GM19372 (cell line): Measurements from ENCODE around the gene LHX6.

Source experiments
- ATAC-seq: cut with Tn5 transposase; IDR thresholded peaks from one replicate; pipeline ENCODE4 v1.9.1; 2021; ENCODE audit warnings: mild to moderate bottlenecking, low read depth, moderate library complexity; ENCODE audit not compliant: unreplicated experiment

Gene LHX6

DNA sequence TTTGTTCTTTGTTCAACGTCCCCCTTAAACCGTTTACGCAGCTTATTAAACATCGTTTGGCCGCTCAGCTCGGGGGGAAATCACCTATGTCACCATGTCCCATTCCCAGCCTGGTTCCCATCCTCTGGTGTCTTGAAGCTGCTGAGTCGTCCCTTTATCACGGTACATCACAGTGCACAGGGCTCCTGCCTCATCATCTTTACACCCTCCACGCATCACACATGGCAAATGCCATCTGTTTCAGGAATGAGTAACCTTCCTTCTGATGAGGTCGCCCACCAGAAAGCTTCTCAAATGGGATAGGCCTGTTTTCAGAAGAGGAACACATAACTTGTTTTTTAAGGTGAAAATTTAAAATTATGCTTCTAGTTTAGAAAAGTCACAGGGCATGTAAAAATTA is 7.9 kb upstream of the LHX6 start:
- ATAC-seq, result no peak

DNA sequence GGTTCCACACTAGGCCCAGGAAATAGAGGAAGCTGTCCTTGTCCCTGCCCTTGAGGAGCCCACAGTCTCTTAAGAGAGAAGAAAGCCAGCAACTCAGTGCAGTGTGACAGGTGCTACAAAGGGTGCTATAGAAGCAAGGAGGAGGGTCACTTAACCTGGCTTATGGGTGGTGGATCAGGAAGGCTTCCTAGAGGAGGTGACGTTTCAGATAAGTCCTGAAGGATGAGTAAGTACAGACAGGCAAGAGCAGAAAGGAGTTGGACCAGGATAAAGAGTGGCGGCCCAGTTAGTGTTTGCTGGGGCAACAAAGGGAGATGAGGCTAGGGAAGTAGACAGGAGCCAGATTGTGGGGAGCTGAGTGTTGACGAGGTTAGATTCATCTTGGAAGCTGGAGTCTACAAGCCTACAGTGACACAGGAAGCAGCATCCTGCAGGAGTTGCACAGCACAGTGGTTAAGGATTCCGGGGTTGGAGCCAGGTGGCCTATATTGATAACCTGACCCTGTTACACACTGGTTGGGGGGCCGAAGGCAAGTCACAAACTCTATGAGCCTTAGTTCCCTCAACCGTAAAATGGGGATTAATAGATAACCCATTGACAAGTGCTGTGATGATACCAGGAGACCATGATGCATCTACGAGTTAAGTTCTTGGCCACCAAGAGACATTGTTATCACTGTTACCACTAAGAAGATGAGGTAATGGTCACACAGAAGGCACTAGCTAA is 5.4 kb upstream of the LHX6 start:
- no peak for ATAC-seq

DNA sequence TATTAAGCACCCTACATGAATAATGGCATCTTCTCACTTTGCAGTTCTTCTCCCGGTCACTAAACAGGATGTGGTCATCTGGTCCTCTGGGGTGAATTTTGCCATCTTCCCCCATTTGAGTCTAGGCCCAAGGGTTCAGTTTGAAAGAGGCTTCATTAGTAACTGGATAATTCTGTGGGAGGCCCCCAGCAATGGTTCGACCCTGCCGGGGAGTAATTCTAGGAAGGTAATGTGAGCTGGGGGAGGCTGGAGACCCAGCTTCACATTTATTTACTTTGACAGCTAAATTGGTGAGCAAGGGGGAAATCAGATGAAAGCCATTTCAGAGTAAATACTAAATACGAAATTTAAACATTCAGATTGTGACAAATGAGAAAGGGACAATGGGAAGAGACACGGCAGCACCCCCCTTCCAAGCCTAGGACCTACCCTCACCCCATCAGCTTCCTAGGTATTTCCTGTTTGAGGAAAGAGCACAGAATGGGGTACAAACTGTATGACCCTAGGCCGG is 4.1 kb upstream of the LHX6 start:
- ATAC-seq, result no peak

DNA sequence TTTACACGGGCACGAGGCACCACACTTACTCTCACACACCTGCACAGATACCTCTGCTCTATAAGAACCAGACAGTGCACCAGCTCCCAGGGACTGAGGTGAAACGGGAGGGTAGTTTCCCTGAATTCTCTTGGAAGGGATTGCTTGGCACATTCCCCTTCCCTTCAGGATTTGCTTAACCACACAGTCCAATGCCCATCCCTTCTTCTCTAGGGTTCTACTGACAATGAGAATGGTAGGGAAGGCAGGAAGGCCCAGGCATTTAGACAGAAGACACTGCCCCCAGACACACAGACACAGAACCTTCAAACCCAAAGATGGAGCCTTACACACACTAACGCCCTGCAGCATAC is 704 bp upstream of the LHX6 start:
- ATAC-seq, result no peak

DNA sequence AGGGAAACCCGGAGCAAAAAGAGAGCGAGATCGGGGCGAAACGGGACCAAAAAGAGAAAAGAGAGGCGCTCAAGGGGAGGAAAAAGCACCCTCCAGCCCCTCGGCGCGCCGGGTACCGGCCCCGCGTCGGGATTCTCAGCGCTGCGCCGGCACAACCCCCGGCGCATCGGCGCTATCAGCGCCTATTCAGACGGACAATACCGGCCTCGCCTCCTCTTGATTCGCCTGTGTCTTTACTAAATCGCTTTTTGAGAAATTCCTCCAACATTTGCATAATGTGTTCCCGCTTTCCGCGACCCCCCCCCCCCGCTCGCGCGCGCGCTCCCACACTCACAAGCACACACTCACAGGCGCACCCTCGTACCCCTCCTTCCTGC is 578 bp downstream of the LHX6 start:
- ATAC-seq, result no peak

DNA sequence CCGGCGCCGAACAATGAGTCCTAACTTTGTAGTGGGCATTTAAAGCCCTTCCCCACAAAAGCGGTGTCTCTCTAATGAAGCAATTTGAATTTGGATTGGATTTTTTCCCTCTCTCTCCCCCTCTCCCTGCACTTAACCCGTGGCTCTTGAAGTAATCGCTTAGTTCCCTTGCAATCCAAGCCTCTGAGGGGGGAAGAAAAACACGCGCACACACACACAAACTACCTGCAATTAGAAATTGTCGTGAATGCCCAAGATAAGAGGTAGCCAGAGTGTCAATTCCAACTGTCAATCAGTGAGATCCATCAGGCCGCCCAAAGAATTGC is 1.2 kb downstream of the LHX6 start:
- ATAC-seq, result no peak

DNA sequence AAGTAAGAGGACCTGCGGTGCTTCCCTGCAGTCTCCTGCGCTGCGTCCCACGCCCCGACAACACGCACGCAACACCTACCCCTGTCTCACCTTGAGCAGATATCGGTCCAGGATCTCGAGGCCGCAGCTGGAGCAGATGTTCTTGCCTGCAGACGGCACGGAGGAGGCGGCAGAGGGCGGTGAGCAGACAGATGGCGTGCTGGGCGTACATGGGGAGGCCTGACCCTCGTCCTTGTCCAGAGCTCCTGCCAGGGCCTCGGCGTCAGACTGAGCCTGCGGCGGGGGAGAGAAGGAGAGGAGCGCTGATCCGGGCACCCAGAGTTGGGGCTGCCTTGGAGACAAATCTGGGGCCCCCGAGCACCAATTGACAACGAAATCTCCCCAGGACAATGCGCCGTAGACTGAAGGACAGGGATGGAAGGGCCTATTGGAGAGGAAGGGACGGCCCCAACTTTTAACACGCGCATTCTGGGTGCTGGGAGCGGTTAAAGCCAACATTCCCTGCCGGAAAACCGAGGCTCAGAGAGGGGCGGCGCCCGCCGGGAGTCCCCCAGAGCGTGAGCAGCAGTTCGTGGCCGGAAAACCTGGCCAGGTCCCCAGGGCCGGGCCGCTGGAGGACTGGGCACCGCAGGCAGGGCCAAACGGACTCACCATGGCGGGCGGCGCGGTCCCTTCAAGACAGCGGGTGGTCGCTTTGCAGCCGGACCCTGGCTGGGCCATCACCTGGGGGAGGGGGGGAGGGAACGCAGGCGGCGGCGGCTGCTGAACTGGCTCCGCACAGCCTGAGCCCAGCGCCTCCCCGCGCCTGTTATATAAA is 1.8 kb downstream of the LHX6 start:
- ATAC-seq, result no peak

DNA sequence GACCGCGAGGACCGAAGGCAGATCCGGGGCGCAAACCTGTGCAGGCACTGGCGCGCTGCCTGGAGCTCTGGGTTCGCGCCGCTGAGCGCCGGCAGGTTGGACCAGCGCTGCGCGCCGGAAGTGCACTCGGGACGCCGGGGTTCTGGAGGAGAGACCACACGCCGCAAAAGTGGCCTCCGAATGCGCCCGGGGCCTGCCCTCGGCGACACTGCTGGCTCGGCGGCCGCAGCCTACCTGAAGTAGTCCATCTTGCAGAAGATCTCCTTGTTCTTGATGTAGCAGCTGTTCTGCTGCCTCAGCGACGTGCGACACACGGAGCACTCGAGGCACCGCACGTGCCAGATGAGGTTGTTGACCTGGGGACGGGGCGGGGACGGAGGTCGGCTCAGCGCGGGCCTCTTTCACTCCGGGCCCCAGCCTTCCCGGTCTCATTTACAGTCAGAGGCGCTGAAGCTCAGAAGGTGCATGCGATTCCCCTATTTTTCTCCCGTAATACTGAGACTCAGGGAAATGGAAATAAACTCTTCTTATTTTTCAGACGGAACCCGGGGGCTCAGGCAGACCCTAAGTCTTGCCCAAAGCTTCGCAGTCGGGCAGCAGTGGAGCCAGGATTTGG is 2.5 kb downstream of the LHX6 start:
- ATAC-seq, result no peak

DNA sequence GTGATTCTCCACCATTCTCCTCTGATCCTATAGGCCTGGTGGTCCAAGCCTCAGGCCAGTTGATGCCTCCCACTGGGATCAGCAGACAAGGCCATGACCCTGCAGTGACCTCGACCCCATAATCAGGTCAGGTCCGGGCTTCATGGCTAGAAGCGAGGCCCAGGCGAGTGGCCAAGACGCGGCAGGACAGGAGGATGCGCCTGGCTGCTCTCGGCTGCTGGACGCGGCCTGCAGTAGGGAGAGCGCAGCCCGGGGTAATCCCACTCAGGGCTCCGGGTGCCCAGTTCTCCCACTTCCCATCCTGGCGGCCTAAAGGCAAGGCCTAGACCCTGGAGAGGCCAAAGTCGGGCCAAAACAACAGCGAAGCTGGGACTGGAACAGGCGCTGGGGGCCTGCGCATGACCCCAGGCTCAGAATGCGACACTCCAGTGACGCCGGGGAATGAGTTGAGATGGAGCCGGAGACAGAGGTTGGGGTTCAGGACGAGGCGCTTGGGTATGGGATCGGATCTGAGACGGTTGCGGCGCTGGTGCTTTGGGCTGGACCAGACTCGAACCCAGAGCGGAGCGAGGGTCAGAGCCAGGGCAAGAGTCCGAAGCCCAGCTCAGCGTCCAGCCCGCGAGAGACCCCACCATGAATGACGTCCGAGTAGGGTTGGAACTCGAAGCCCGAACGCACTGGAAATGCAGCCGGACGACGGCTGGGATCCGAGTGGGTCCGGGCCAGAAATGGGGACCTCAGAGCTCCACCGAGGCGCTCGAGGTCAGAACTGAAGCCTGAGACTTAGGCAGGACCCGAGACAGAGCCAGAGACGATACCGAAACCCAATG is 3.2 kb downstream of the LHX6 start:
- no peak for ATAC-seq

DNA sequence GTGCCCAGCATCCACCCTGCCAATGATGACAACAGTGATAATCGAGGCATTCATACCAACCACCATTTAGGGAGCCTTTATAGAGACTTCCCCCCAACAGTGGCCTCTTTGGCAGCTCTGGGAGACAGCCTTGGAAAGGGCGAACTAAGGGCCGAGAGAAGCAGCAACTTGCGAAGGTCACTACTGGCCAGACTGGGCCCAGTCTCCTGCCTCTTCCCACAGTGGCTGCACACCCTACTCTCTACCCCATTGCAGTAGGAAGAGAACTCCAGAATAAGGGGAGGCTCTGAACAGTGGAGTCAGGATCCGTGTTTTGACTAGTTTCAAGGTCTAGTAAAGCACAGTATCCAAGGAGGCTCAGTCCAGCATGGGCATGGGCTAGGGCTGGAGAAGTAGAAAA is 5.3 kb downstream of the LHX6 start:
- ATAC-seq, result no peak

DNA sequence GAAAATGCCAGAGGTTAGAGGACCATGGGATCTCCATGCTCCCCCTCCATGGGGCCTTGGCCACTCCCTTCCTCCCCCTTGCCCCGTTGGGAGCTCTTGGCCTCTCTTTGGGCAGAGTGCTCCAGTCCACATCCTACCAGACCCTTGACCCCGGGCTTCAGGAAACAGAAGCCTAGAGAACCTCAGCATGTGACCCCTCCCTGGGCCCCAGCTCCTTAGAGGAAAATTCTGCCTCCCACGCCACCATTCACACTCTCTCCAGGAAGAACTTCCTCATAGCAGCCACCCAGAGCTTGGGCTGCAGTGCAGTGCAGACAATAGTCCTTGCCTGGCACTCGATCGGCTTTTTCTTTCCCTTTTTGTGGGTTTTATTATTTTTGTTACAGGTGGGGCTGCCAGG is 6.0 kb downstream of the LHX6 start:
- ATAC-seq, result no peak

DNA sequence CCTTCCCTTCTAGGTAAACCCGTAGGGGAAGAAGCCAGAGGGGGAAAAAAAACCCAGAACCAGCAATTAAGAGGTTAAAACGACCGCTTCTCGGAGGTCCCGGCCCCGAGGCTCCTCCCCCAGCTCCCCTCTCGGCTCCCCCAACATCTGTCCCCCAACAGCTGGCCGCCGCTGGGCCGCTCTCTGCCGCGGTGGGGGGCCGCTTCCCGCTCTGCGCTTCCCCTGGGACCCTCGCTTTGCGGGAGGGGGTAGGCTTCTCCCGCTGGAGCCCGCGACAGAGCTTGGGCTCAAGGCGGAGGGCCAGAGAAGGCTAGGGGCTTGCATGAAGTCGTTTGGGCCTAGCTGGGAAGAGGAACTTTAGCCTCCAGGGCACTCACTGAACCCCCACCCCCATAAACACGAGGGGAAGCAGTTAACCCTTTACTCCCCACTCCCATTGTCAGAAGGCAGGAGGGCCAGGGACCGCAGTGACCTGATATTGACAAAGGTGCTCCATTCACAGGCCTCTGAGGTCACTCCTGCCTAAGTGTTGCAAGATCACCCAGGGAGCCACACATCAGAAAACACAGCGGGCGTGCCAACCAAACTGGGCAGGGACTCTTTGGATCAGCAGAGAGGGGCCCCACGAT is 7.5 kb downstream of the LHX6 start:
- no peak for ATAC-seq

DNA sequence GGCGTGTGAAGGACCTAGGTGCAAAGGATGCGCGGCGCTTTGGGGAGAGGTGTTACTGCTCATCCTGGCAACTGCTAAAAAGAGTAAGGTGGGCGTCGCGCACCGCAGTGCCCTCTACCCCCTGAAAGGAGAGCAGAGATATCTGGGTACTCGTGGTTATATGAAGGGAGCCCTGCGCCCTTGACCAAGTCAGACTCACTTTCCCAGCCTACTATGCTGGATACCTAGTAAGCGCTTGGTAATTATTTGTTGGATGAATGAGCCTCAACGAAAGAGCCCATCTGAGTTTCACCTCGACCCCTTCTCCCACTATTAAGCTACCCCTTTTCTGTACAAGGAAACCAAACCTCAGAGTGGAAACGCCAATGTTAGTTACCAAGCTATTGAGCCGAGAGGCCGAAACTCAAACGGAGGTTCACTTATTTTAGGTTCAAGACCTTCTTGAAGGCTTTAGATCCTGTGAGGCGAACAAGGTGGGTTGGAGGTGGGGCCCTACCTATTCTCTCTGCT is 8.0 kb downstream of the LHX6 start:
- no peak for ATAC-seq

DNA sequence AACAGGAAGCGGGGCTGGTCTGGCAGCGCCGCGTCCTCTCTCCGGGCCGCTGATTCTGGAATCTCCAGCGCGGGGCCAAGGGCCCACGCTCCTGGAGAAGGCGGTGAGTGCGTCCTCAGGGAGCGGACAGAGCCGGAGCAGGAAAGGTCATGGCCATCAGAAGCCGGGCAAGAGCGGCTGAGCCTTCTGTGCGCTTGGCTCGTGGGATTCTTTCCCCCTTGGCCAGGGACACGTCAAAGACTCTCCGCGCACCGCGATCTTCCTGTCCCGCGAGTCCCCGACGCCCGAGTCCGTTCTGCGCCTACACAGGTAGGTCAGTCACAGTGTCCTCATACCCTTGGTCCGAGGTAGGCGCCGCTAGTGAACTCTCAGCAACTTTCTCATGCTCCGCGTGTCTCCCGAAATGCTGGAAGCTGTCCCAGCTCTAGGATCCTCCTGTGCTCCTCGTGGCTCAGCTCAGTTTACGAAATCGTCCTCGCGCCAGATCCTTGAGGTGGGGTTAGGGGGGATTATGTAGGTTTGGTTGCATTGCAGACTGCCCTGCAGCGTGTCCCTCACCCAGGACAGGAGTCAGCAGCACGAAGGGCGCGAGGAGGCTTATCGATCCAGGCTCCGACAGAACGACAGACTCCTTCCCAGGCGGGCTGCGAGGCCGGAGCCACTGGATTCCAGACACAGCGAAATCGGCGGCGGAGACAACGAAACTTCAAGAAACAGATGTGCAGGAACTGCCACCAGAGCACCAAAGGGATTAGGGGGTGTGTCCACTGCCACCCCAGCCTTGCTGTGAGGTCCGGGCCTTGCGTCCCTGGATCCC is 8.7 kb downstream of the LHX6 start:
- ATAC-seq, result no peak

DNA sequence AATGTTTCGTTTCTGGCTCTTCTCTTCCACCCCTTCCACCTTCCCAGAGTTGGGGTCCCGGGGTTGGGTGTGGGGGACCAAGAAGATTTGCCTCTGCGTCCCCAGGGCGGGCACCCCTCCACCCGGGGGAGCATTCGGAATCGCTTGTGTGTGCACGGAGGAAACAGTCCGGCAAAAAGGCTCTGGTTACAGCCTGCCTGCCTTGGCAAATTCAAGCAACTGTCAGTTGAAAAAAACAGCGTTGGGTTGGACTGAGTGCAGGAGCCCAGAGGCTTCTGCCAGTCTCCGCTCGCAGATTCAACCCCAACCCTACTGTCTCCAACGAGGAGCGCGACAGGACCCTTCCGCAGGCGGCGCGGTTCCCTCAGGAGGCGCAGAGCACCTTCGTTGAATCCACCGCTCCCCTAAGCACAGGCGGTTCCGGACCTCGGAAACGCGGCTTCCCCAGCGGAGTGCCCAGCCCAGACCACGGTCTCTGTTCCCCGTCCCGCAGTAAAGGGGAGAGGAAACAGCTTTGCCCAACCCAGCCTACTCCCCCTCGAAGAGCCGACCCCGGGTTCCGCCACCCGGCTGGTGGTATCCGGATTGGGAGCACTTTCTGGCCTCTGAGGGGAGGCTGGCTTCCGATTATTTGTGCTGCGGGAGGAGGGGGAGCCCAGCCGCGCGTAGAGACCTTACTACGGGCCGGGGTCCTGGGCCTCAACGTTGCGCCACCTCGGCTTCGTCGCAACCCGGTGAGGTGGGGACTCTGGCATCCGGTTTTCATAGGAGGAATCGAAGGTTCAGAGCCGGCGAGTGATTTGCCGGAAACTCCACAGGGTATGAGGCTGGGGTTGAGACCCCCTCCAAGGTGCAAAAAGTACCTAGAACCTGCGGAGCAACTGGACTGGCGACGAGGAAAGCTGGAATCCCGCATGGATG is 9.6 kb downstream of the LHX6 start:
- ATAC-seq, result no peak

DNA sequence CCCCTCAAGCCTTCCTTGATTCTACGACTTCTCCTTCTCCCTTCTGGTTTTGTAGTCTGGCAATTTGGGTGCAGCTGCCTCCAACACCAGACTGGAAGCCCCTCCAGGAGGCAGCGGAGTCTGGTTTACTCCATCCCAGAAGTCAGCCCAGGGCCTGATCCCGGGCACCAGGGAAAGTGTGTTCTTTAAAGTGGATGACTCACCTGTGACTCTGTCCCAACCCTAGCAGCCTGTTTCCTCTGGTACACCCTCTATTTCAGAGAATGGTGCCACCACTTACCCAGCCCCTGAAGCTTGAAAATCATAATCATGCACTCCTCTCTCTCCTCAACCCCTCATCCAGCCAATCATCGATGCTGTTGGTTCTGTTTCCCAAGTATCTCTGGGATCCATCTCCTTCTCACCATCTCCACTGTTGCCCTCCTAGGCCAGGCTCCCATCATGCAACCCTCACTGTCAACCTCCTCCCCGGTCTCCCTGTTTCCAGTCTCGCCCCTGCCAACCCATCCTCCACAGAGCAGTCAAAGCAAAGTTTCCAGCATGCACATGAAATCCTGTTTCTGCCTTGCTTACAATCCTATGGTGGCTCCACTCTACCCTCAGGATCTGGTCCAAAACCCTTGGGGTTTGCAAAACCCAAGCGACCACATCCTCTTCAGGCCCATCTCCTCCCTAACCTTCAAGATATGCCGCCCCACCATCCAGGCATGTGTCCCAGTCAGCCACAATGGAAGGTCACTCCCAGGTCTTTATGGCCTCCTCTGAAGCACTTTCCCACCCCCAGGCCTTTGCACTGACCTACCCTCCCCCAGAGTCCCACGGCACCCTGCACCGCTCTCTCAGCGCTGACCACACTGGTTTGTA is 10.5 kb downstream of the LHX6 start:
- no peak for ATAC-seq

DNA sequence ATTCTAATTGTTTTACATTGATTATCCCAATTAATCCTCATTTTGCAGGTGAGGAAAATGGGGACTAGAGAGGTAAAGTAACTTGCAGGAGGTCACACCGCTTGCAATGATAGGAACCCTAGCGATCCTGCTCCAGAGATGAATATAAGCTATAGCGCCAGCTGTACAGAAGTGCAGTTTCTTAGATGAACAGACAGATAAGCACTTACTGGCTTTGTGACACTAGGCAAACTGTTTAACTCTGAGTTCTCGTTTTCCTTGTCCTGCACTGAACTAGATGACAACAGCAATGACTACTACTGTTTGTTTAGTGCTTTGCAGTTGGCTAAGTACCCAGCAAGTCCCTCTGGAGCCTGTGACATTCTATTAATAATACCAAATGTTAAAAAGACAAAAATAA is 11.1 kb downstream of the LHX6 start:
- no peak for ATAC-seq
